ENCODE data around the gene RMND1. TPM values are rescaled to one million over a fixed set of nuclear protein-coding genes. Genes with fewer than 3 reads are reported as not detected.

The RMND1 gene
- total and polyA plus RNA-seq, 2 of the 13 experiments (the other 11 are each of a cell fraction or from before 2014, with no cell fraction given), result 34.0 to 72.5 TPM

GRCh38 chr6:151493804-151494234, 41.9 kb upstream of the RMND1 start, which contains the start of gene CCDC170 (continued):
- 0 out of 2 replicates have a peak, but pooled peaks have one; percentile 12 for TF ChIP-seq HMGXB3 (CRISPR knock-in tag; IDR thresholded peaks at IDR 0.05; ENCODE audit: borderline replicate concordance)
- no peak for TF ChIP-seq ZNF30 (CRISPR knock-in tag; IDR thresholded peaks at IDR 0.05)
- no peak for TF ChIP-seq ZNF382 (CRISPR knock-in tag; IDR thresholded peaks at IDR 0.05; ENCODE audit: borderline replicate concordance)
- peak; percentile 55 for TF ChIP-seq PHF20 (CRISPR knock-in tag; IDR thresholded peaks at IDR 0.05)
- peak; percentile 23; the same call in 1 of the 2 replicates for TF ChIP-seq ZBTB26 (CRISPR knock-in tag; IDR thresholded peaks at IDR 0.05; ENCODE audit: borderline replicate concordance)
- peak; percentile 94 for TF ChIP-seq ZFX (CRISPR knock-in tag; IDR thresholded peaks at IDR 0.05; ENCODE audit: low read depth)
- TF ChIP-seq, protein P1, sequence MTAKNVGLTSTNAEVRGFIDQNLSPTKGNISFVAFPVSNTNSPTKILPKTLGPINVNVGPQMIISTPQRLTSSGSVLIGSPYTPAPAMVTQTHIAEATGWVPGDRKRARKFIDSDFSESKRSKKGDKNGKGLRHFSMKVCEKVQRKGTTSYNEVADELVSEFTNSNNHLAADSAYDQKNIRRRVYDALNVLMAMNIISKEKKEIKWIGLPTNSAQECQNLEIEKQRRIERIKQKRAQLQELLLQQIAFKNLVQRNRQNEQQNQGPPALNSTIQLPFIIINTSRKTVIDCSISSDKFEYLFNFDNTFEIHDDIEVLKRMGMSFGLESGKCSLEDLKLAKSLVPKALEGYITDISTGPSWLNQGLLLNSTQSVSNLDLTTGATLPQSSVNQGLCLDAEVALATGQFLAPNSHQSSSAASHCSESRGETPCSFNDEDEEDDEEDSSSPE (CRISPR knock-in tag; IDR thresholded peaks at IDR 0.05), result peak; percentile 26; the same call in 1 of the 2 replicates
- 0 out of 2 replicates have a peak, but pooled peaks have one; percentile 48 for TF ChIP-seq ZNF234 (CRISPR knock-in tag; conservative IDR thresholded peaks at IDR 0.05)

Data from HepG2 (cell line).